ENCODE results near the gene CHL1. TPM values are rescaled to one million over a fixed set of nuclear protein-coding genes. Genes with fewer than 3 reads are reported as not detected.

CHL1 gene
- total RNA-seq, 4 donors from 2014 or later, result 28.2 to 49.2 (median 35.8) TPM

GRCh38 chr3:294096-294495 lies 97.5 kb downstream of the CHL1 start:
- Histone ChIP-seq H3K27me3 (no peaks in the 10 kb centered on the region), H3K27ac (no peak overlapping the region), H3K4me3 (no peak overlapping the region), H3K9me3 (no peaks in the 10 kb centered on the region), H3K4me1 (no peaks in the 10 kb centered on the region), H3K36me3 (no peaks in the 10 kb centered on the region)
- TF ChIP-seq EP300 (IDR thresholded peaks at IDR 0.05) (no peak), CTCF (IDR thresholded peaks at IDR 0.05) (no peak), POLR2AphosphoS5 (IDR thresholded peaks at IDR 0.05) (no peak), POLR2A (IDR thresholded peaks at IDR 0.05) (no peak)
- ATAC-seq, result no peak
- 91% methylated on average over 1 to 8 of the region's 8 CpGs for whole genome bisulfite sequencing, 2 donors (ENCODE audit: low coverage in 1 of 2)

GRCh38 chr3:294581-294980 lies 98.0 kb downstream of the CHL1 start:
- WGBS, 2 donors (ENCODE audit: low coverage in 1 of 2), result 86 to 88% methylated on average over 2 of the region's 2 CpGs
- H3K27me3 ChIP-seq, result no peaks in the 10 kb centered on the region
- no peak overlapping the region for H3K27ac ChIP-seq
- no peak for TF ChIP-seq POLR2AphosphoS5 (IDR thresholded peaks at IDR 0.05)
- no peak for TF ChIP-seq POLR2A (IDR thresholded peaks at IDR 0.05)
- no peak for TF ChIP-seq EP300 (IDR thresholded peaks at IDR 0.05)
- H3K4me1 ChIP-seq, result no peaks in the 10 kb centered on the region
- no peaks in the 10 kb centered on the region for H3K9me3 ChIP-seq
- no peak overlapping the region for H3K4me3 ChIP-seq
- no peaks in the 10 kb centered on the region for H3K36me3 ChIP-seq
- no peak for ATAC-seq

- H3K36me3 ChIP-seq, result no peaks in the 10 kb centered on the region
- WGBS, 2 donors (ENCODE audit: low coverage in 1 of 2), result 20 to 28% methylated on average over 2 to 3 of the region's 3 CpGs
- no peak for ATAC-seq
- H3K4me1 ChIP-seq, result no peaks in the 10 kb centered on the region
- no peak for TF ChIP-seq EP300 (IDR thresholded peaks at IDR 0.05)
- no peak for TF ChIP-seq CTCF (IDR thresholded peaks at IDR 0.05)
- no peak for TF ChIP-seq POLR2AphosphoS5 (IDR thresholded peaks at IDR 0.05)
- no peak for TF ChIP-seq POLR2A (IDR thresholded peaks at IDR 0.05)
- no peak overlapping the region for H3K27ac ChIP-seq
- no peaks in the 10 kb centered on the region for H3K9me3 ChIP-seq
- no peak overlapping the region for H3K4me3 ChIP-seq
- H3K27me3 ChIP-seq, result no peaks in the 10 kb centered on the region
Observed at GRCh38 chr3:295166-295565, 98.6 kb downstream of the CHL1 start.

GRCh38 chr3:297585-297984 lies 101.0 kb downstream of the CHL1 start:
- Histone ChIP-seq H3K27me3 (no peaks in the 10 kb centered on the region), H3K27ac (no peak overlapping the region), H3K9me3 (no peaks in the 10 kb centered on the region), H3K36me3 (no peaks in the 10 kb centered on the region), H3K4me3 (no peak overlapping the region), H3K4me1 (no peaks in the 10 kb centered on the region)
- TF ChIP-seq POLR2AphosphoS5 (IDR thresholded peaks at IDR 0.05), result no peak
- TF ChIP-seq EP300 (IDR thresholded peaks at IDR 0.05), result no peak
- no peak for TF ChIP-seq POLR2A (IDR thresholded peaks at IDR 0.05)
- TF ChIP-seq CTCF (IDR thresholded peaks at IDR 0.05), result no peak
- 71 to 79% methylated on average over 3 of the region's 3 CpGs for WGBS, 2 donors (ENCODE audit: low coverage in 1 of 2)
- ATAC-seq, result no peak

GRCh38 chr3:299590-300301 lies 103.2 kb downstream of the CHL1 start:
- no peaks in the 10 kb centered on the region for H3K27me3 ChIP-seq
- TF ChIP-seq EP300 (IDR thresholded peaks at IDR 0.05) (no peak), CTCF (IDR thresholded peaks at IDR 0.05) (no peak), POLR2A (IDR thresholded peaks at IDR 0.05) (no peak), POLR2AphosphoS5 (IDR thresholded peaks at IDR 0.05) (no peak)
- H3K9me3 ChIP-seq, result no peaks in the 10 kb centered on the region
- H3K27ac ChIP-seq, result no peak overlapping the region
- H3K4me1 ChIP-seq, result no peaks in the 10 kb centered on the region
- no peaks in the 10 kb centered on the region for H3K36me3 ChIP-seq
- no peak overlapping the region for H3K4me3 ChIP-seq
- ATAC-seq, result no peak
- 66 to 100% methylated on average over 1 to 5 of the region's 5 CpGs for WGBS, 2 donors (ENCODE audit: low coverage in 1 of 2)

All from gastroesophageal sphincter (tissue), 4 donors.